ENCODE results near the gene MOCS1. TPM values are rescaled to one million over a fixed set of nuclear protein-coding genes. Genes with fewer than 3 reads are reported as not detected.

The MOCS1 gene
- total and polyA plus RNA-seq, 2 donors from 2014 or later: 25.9 to 41.3 TPM

GRCh38 chr6:39958947-39959346 lies 24.7 kb upstream of the MOCS1 start:
- no peak for FAIRE-seq
- H3K27me3 ChIP-seq (ENCODE audit: control insufficient read depth, insufficient read depth, low read length): no peaks in the 10 kb centered on the region
- no peaks in the 10 kb centered on the region for H3K9me3 ChIP-seq (ENCODE audit: control insufficient read depth in 2 of 3, insufficient read depth in 1 of 3, low read length in 3 of 3)
- no peak for DNase-seq
- intact Hi-C loops (cut with DNase I): no loop called here
- no peak overlapping the region for H3K4me3 ChIP-seq (ENCODE audit: low read length in 3 of 3)
- no peak overlapping the region for H3K27ac ChIP-seq (ENCODE audit: low read depth in 2 of 2, low read length in 2 of 2)
- H3K36me3 ChIP-seq (ENCODE audit: control insufficient read depth in 2 of 3, insufficient read depth in 3 of 3, low read length in 3 of 3): no peaks in the 10 kb centered on the region
- no peak for TF ChIP-seq CTCF (IDR thresholded peaks at IDR 0.05; ENCODE audit: borderline replicate concordance, extremely low read depth, insufficient read depth)
- H3K4me1 ChIP-seq (ENCODE audit: control insufficient read depth in 2 of 3, insufficient read depth in 2 of 3, low read depth in 1 of 3, low read length in 3 of 3): no peaks in the 10 kb centered on the region
- H3K9ac ChIP-seq (ENCODE audit: low read length in 3 of 3): no peak overlapping the region

- Histone ChIP-seq H3K9me3 (ENCODE audit: control insufficient read depth in 2 of 3, insufficient read depth in 1 of 3, low read length in 3 of 3) (no peaks in the 10 kb centered on the region), H3K27me3 (ENCODE audit: control insufficient read depth, insufficient read depth, low read length) (no peaks in the 10 kb centered on the region), H3K4me3 (ENCODE audit: low read length in 3 of 3) (no peak overlapping the region), H3K9ac (ENCODE audit: low read length in 3 of 3) (no peak overlapping the region), H3K4me1 (ENCODE audit: control insufficient read depth in 2 of 3, insufficient read depth in 2 of 3, low read depth in 1 of 3, low read length in 3 of 3) (no peaks in the 10 kb centered on the region), H3K36me3 (ENCODE audit: control insufficient read depth in 2 of 3, insufficient read depth in 3 of 3, low read length in 3 of 3) (no peaks in the 10 kb centered on the region), H3K27ac (ENCODE audit: low read depth in 2 of 2, low read length in 2 of 2) (no peak overlapping the region)
- DNase-seq: no peak
- intact Hi-C loops (cut with DNase I): no loop called here
- no peak for TF ChIP-seq CTCF (IDR thresholded peaks at IDR 0.05; ENCODE audit: borderline replicate concordance, extremely low read depth, insufficient read depth)
- no peak for FAIRE-seq
These were observed 22.7 kb upstream of the MOCS1 start for GRCh38 chr6:39956936-39957335.

GRCh38 chr6:39953076-39953618 lies 18.9 kb upstream of the MOCS1 start:
- TF ChIP-seq CTCF (IDR thresholded peaks at IDR 0.05; ENCODE audit: borderline replicate concordance, extremely low read depth, insufficient read depth): no peak
- DNase-seq: no peak
- peaks cover 0 to 3% (median 2%) of the 10 kb centered on the region in 3 donors for H3K4me1 ChIP-seq (ENCODE audit: control insufficient read depth in 2 of 3, insufficient read depth in 2 of 3, low read depth in 1 of 3, low read length in 3 of 3)
- H3K4me3 ChIP-seq (ENCODE audit: low read length in 3 of 3): no peak overlapping the region
- intact Hi-C loops (cut with DNase I): no loop called here
- no peaks in the 10 kb centered on the region for H3K27me3 ChIP-seq (ENCODE audit: control insufficient read depth, insufficient read depth, low read length)
- no peaks in the 10 kb centered on the region for H3K9me3 ChIP-seq (ENCODE audit: control insufficient read depth in 2 of 3, insufficient read depth in 1 of 3, low read length in 3 of 3)
- no peaks in the 10 kb centered on the region for H3K36me3 ChIP-seq (ENCODE audit: control insufficient read depth in 2 of 3, insufficient read depth in 3 of 3, low read length in 3 of 3)
- H3K9ac ChIP-seq (ENCODE audit: low read length in 3 of 3): no peak overlapping the region
- no peak for FAIRE-seq
- H3K27ac ChIP-seq (ENCODE audit: low read depth in 2 of 2, low read length in 2 of 2): no peak overlapping the region

- Histone ChIP-seq H3K36me3 (ENCODE audit: control insufficient read depth in 2 of 3, insufficient read depth in 3 of 3, low read length in 3 of 3) (no peaks in the 10 kb centered on the region), H3K9ac (ENCODE audit: low read length in 3 of 3) (no peak overlapping the region), H3K4me1 (ENCODE audit: control insufficient read depth in 2 of 3, insufficient read depth in 2 of 3, low read depth in 1 of 3, low read length in 3 of 3) (peaks cover 0 to 5% (median 5%) of the 10 kb centered on the region in 3 donors), H3K27ac (ENCODE audit: low read depth in 2 of 2, low read length in 2 of 2) (no peak overlapping the region), H3K9me3 (ENCODE audit: control insufficient read depth in 2 of 3, insufficient read depth in 1 of 3, low read length in 3 of 3) (no peaks in the 10 kb centered on the region), H3K27me3 (ENCODE audit: control insufficient read depth, insufficient read depth, low read length) (no peaks in the 10 kb centered on the region), H3K4me3 (ENCODE audit: low read length in 3 of 3) (no peak overlapping the region)
- no peak for TF ChIP-seq CTCF (IDR thresholded peaks at IDR 0.05; ENCODE audit: borderline replicate concordance, extremely low read depth, insufficient read depth)
- no peak for FAIRE-seq
- no peak for DNase-seq
- intact Hi-C loops (cut with DNase I): no loop called here
These were observed 17.9 kb upstream of the MOCS1 start for GRCh38 chr6:39952167-39952566.
